WTC11 (cell line): ENCODE measurements around the gene MORC3. TPM values are rescaled to one million over a fixed set of nuclear protein-coding genes. Genes with fewer than 3 reads are reported as not detected.
"Not testable (repeated sequence)": the region's sequence is repeated elsewhere in the genome, so short reads cannot be mapped to it uniquely, and the experiment has no call there.

Source experiments
- ATAC-seq: fragments of 200-7000 bp; cut with Tn5 transposase; 2 replicates; pipeline ENCODE4 v1.10.0; 2021; ENCODE audit warnings: mild to moderate bottlenecking, moderate library complexity
- CTCF ChIA-PET: fragments of 300-600 bp; sonication (Branson Sonifier 250); formaldehyde crosslinking; loops from one replicate; lab custom pipeline; 2021; ENCODE audit warnings: antibody characterized with exemption; lab: Charles Lee
- POLR2A ChIA-PET: fragments of 350-600 bp; sonication (Branson Sonifier 250); formaldehyde crosslinking; loops from one replicate; lab custom pipeline; 2021; ENCODE audit warnings: antibody characterized with exemption; lab: Charles Lee
- DNase-seq: peaks from one replicate; pipeline ENCODE4 v3.0.0; 2021; ENCODE audit warnings: low spot score
- H3K27ac Mint-ChIP-seq: 2 replicates; pipeline ENCODE4 v1.8.0; 2021; ENCODE audit warnings: mixed read lengths
- H3K27me3 Mint-ChIP-seq: 2 replicates; pipeline ENCODE4 v1.8.0; 2021; ENCODE audit warnings: low read depth, mild to moderate bottlenecking, moderate library complexity, mixed read lengths
- H3K36me3 Mint-ChIP-seq: 2 replicates; pipeline ENCODE4 v1.8.0; 2021; ENCODE audit warnings: mixed read lengths
- H3K4me1 Mint-ChIP-seq: 2 replicates; pipeline ENCODE4 v1.8.0; 2022; ENCODE audit warnings: mixed read lengths
- H3K4me3 Mint-ChIP-seq: 2 replicates; pipeline ENCODE4 v1.8.0; 2021; ENCODE audit warnings: mild to moderate bottlenecking, moderate library complexity, mixed read lengths
- H3K9me3 Mint-ChIP-seq: 2 replicates; pipeline ENCODE4 v1.8.0; 2021; ENCODE audit warnings: mixed read lengths
- ATF1 ChIP-seq: sonication (generic); formaldehyde crosslinking; IDR thresholded peaks from 2 replicates; pipeline ENCODE4 v1.8.1; 2023; ENCODE audit warnings: mild to moderate bottlenecking, moderate library complexity, missing genetic modification reagents
- ATF2 ChIP-seq: sonication (generic); formaldehyde crosslinking; IDR thresholded peaks from 2 replicates; pipeline ENCODE4 v1.8.1; 2022; ENCODE audit warnings: low read depth, missing genetic modification reagents, borderline replicate concordance
- CDX4 ChIP-seq: fragments of 250-450 bp; sonication (Bioruptor Pico); IDR thresholded peaks from 2 replicates; pipeline ENCODE4 v1.9.0; 2021; ENCODE audit warnings: moderate library complexity, mild to moderate bottlenecking, inconsistent platforms, borderline replicate concordance
- CREM ChIP-seq: sonication (generic); formaldehyde crosslinking; IDR thresholded peaks from 2 replicates; pipeline ENCODE4 v1.8.1; 2022; ENCODE audit warnings: mild to moderate bottlenecking, missing genetic modification reagents, moderate library complexity
- ELF4 ChIP-seq: sonication (generic); formaldehyde crosslinking; IDR thresholded peaks from 2 replicates; pipeline ENCODE4 v1.8.1; 2022; ENCODE audit warnings: low read depth, mild to moderate bottlenecking, moderate library complexity, missing genetic modification reagents
- EMX1 ChIP-seq: fragments of 250-450 bp; sonication (Bioruptor Pico); IDR thresholded peaks from 2 replicates; pipeline ENCODE4 v1.8.0; 2021; ENCODE audit warnings: mild to moderate bottlenecking
- ESRRA ChIP-seq: sonication (generic); formaldehyde crosslinking; IDR thresholded peaks from 2 replicates; pipeline ENCODE4 v1.8.1; 2022; ENCODE audit warnings: mild to moderate bottlenecking, missing genetic modification reagents, borderline replicate concordance
- GTF2I ChIP-seq: fragments of 250-450 bp; sonication (Bioruptor Pico); conservative IDR thresholded peaks from 2 replicates; pipeline ENCODE4 v1.4.0; 2021; ENCODE audit warnings: mild to moderate bottlenecking
- KAT7 ChIP-seq: sonication (generic); formaldehyde crosslinking; IDR thresholded peaks from 2 replicates; pipeline ENCODE4 v1.8.1; 2023; ENCODE audit warnings: missing genetic modification reagents, mild to moderate bottlenecking, borderline replicate concordance
- MYBL2 ChIP-seq: sonication (generic); formaldehyde crosslinking; IDR thresholded peaks from 2 replicates; pipeline ENCODE4 v1.8.1; 2023; ENCODE audit warnings: mild to moderate bottlenecking, moderate library complexity, missing genetic modification reagents
- OVOL2 ChIP-seq: fragments of 250-450 bp; sonication (Bioruptor Pico); IDR thresholded peaks from 2 replicates; pipeline ENCODE4 v1.9.0; 2021; ENCODE audit warnings: mild to moderate bottlenecking, borderline replicate concordance
- TCF7 ChIP-seq: sonication (generic); formaldehyde crosslinking; IDR thresholded peaks from 2 replicates; pipeline ENCODE4 v1.8.0; 2022; ENCODE audit warnings: mild to moderate bottlenecking, low read depth, missing genetic modification reagents, moderate library complexity
- TP53 ChIP-seq: sonication (generic); formaldehyde crosslinking; IDR thresholded peaks from 2 replicates; pipeline ENCODE4 v1.8.1; 2023; ENCODE audit warnings: mild to moderate bottlenecking, missing genetic modification reagents
- USF2 ChIP-seq: sonication (generic); formaldehyde crosslinking; IDR thresholded peaks from 2 replicates; pipeline ENCODE4 v1.8.1; 2023; ENCODE audit warnings: mild to moderate bottlenecking, missing genetic modification reagents, moderate library complexity
- ZNF138 ChIP-seq: sonication (generic); formaldehyde crosslinking; conservative IDR thresholded peaks from 2 replicates; pipeline ENCODE4 v1.8.1; 2022; ENCODE audit warnings: mild to moderate bottlenecking, moderate library complexity, missing genetic modification reagents
- ZNF232 ChIP-seq: sonication (generic); formaldehyde crosslinking; IDR thresholded peaks from 2 replicates; pipeline ENCODE4 v1.8.0; 2022; ENCODE audit warnings: mild to moderate bottlenecking, missing genetic modification reagents
- total RNA-seq: library from RNA; stranded (reverse); gene quantifications from 3 replicates; pipeline ENCODE4 v1.2.3, GENCODE V29; 2021
- TF ChIP-seq, protein P1 (sequence below): fragments of 250-450 bp; sonication (Bioruptor Pico); IDR thresholded peaks from 2 replicates; pipeline ENCODE4 v1.8.0; 2021; ENCODE audit warnings: mild to moderate bottlenecking
- TF ChIP-seq, protein P2 (sequence below): sonication (generic); formaldehyde crosslinking; IDR thresholded peaks from 2 replicates; pipeline ENCODE4 v1.8.1; 2022; ENCODE audit warnings: mild to moderate bottlenecking, moderate library complexity, missing genetic modification reagents

The MORC3 gene
- total RNA-seq, 1 experiment from 2014 or later, result 15.9 TPM

GRCh38 chr21:36388096-36388495 is 68.1 kb downstream of the MORC3 start:
- H3K27me3 Mint-ChIP-seq, result no peaks in the 10 kb centered on the region; the same call in 1 of the 2 replicates
- H3K9me3 Mint-ChIP-seq, result peaks cover 15% of the 10 kb centered on the region
- ATAC-seq, result no peak
- peaks cover 10% of the 10 kb centered on the region for H3K4me1 Mint-ChIP-seq
- H3K36me3 Mint-ChIP-seq, result peaks cover 32% of the 10 kb centered on the region
- no peak for TF ChIP-seq ZNF138 (CRISPR knock-in tag)
- TF ChIP-seq USF2 (CRISPR knock-in tag), result no peak
- TF ChIP-seq ESRRA (CRISPR knock-in tag), result no peak
- no peak for TF ChIP-seq GTF2I
- TF ChIP-seq, all 79 proteins: peak for 0
- Mint-ChIP-seq H3K4me3 (no peak overlapping the region), H3K27ac (no peak overlapping the region)
- no peak for DNase-seq
- POLR2A ChIA-PET, result interaction anchor here (0.7 to 1.1 kb wide), 2 partner anchors 68 to 250 kb away, joined by 4 to 7 read pairs; partner anchors contain the start of gene MORC3
- CTCF ChIA-PET, result interaction anchor here (0.6 to 1.8 kb wide), 11 partner anchors 35 to 411 kb away, joined by 3 to 7 read pairs (median 4); partner anchors contain the start of gene MORC3

DNA sequence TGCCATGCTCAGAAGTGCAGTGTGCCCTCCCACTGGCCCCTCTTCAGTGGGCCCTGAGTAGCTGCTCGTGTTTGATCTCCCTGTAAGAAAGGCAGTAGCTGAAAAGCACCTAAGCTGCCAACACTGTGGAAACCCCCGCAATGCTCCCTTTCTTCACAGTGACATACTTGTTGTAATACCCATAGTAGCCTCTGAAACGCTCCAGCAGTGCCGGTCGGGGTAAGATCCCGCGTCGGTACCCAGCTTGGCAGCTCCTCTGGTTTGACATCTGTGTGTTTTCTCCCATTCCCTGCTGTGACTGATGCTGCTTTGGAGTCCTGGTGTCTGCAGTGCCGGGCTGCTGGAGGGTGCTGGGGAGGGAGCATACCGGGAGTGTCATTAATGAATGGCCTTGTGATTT is 68.8 kb downstream of the MORC3 start:
- Mint-ChIP-seq H3K9me3 (peaks cover 15% of the 10 kb centered on the region), H3K27me3 (no peaks in the 10 kb centered on the region; the same call in 1 of the 2 replicates), H3K4me3 (no peak overlapping the region), H3K4me1 (peaks cover 10% of the 10 kb centered on the region), H3K36me3 (peaks cover 36% of the 10 kb centered on the region), H3K27ac (no peak overlapping the region; the same call in 1 of the 2 replicates)
- no peak for TF ChIP-seq OVOL2 (CRISPR knock-in tag)
- TF ChIP-seq, protein P1, sequence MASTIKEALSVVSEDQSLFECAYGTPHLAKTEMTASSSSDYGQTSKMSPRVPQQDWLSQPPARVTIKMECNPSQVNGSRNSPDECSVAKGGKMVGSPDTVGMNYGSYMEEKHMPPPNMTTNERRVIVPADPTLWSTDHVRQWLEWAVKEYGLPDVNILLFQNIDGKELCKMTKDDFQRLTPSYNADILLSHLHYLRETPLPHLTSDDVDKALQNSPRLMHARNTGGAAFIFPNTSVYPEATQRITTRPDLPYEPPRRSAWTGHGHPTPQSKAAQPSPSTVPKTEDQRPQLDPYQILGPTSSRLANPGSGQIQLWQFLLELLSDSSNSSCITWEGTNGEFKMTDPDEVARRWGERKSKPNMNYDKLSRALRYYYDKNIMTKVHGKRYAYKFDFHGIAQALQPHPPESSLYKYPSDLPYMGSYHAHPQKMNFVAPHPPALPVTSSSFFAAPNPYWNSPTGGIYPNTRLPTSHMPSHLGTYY (CRISPR knock-in tag), result no peak
- no peak for TF ChIP-seq ATF1 (CRISPR knock-in tag)
- TF ChIP-seq KAT7 (CRISPR knock-in tag), result no peak
- no peak for TF ChIP-seq CDX4 (CRISPR knock-in tag)
- TF ChIP-seq TCF7 (CRISPR knock-in tag), result no peak
- TF ChIP-seq, protein P2, sequence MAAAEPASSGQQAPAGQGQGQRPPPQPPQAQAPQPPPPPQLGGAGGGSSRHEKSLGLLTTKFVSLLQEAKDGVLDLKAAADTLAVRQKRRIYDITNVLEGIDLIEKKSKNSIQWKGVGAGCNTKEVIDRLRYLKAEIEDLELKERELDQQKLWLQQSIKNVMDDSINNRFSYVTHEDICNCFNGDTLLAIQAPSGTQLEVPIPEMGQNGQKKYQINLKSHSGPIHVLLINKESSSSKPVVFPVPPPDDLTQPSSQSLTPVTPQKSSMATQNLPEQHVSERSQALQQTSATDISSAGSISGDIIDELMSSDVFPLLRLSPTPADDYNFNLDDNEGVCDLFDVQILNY, result no peak
- TF ChIP-seq EMX1 (CRISPR knock-in tag), result no peak
- TF ChIP-seq ZNF232 (CRISPR knock-in tag), result no peak
- no peak for TF ChIP-seq MYBL2 (CRISPR knock-in tag)
- TF ChIP-seq ATF2, result no peak
- TF ChIP-seq CREM, result no peak
- TF ChIP-seq TP53 (CRISPR knock-in tag), result no peak
- TF ChIP-seq ELF4 (CRISPR knock-in tag), result no peak
- ChIA-PET POLR2A (interaction anchor here (1.1 kb wide), 1 partner anchor 69 kb away, joined by 4 read pairs; the partner anchor contains the start of gene MORC3), CTCF (interaction anchor here (0.6 to 1.8 kb wide), 14 partner anchors 34 to 310 kb away, joined by 3 to 7 read pairs (median 4); partner anchors contain the start of gene MORC3)
- ATAC-seq (peak; percentile 61), DNase-seq (peak; percentile 51)

GRCh38 chr21:36391649-36392048 is 71.7 kb downstream of the MORC3 start:
- H3K27me3 Mint-ChIP-seq, H3K4me1 Mint-ChIP-seq, DNase-seq, H3K4me3 Mint-ChIP-seq, ATAC-seq, H3K27ac Mint-ChIP-seq, CTCF ChIA-PET, POLR2A ChIA-PET: not testable (repeated sequence)
- Mint-ChIP-seq H3K36me3 (peaks cover 48% of the 10 kb centered on the region), H3K9me3 (peaks cover 15% of the 10 kb centered on the region)
